Measurements from ENCODE around the gene IARS1. TPM values are rescaled to one million over a fixed set of nuclear protein-coding genes. Genes with fewer than 3 reads are reported as not detected.

IARS1 gene
- total RNA-seq, 6 donors from 2014 or later: 39.0 to 114 (median 71.9) TPM

GRCh38 chr9:92324889-92325268 lies 31.4 kb upstream of the IARS1 start:
- TF ChIP-seq EP300 (IDR thresholded peaks at IDR 0.05) (no peak), CTCF (IDR thresholded peaks at IDR 0.05) (no peak), POLR2A (IDR thresholded peaks at IDR 0.05) (no peak), POLR2AphosphoS5 (IDR thresholded peaks at IDR 0.05) (no peak)
- no peak for DNase-seq
- Histone ChIP-seq H3K36me3 (peaks cover 0 to 30% (median 20%) of the 10 kb centered on the region in 4 donors), H3K4me3 (peak overlapping the region; percentile 79 to 91 (median 86)), H3K27ac (peak overlapping the region; percentile 93 to 98 (median 97)), H3K4me1 (peaks cover 14 to 25% (median 20%) of the 10 kb centered on the region in 4 donors), H3K9me3 (no peaks in the 10 kb centered on the region), H3K27me3 (no peaks in the 10 kb centered on the region)
- WGBS, 2 donors: 1 to 2% methylated on average over 10 to 12 of the region's 12 CpGs
- peak; percentile 72 to 77 for ATAC-seq (ENCODE audit: low FRiP score in 2 of 2)

GRCh38 chr9:92324431-92324830 lies 30.9 kb upstream of the IARS1 start:
- TF ChIP-seq EP300 (IDR thresholded peaks at IDR 0.05) (no peak), POLR2A (IDR thresholded peaks at IDR 0.05) (no peak), CTCF (IDR thresholded peaks at IDR 0.05) (no peak), POLR2AphosphoS5 (IDR thresholded peaks at IDR 0.05) (no peak)
- 16 to 27% methylated on average over 2 of the region's 2 CpGs for WGBS, 2 donors
- H3K27ac ChIP-seq: peak overlapping the region; percentile 93 to 98 (median 97)

GRCh38 chr9:92315456-92315855 lies 22.0 kb upstream of the IARS1 start:
- no peaks in the 10 kb centered on the region for H3K9me3 ChIP-seq
- peaks cover 36 to 64% (median 49%) of the 10 kb centered on the region in 4 donors for H3K36me3 ChIP-seq
- H3K4me1 ChIP-seq: peaks cover 0 to 8% (median 0%) of the 10 kb centered on the region in 4 donors
- 89 to 93% methylated on average over 5 of the region's 5 CpGs for WGBS, 2 donors
- H3K4me3 ChIP-seq: no peak overlapping the region
- no peak for DNase-seq
- no peak for ATAC-seq (ENCODE audit: low FRiP score in 2 of 2)
- TF ChIP-seq POLR2A (IDR thresholded peaks at IDR 0.05): no peak
- no peak for TF ChIP-seq CTCF (IDR thresholded peaks at IDR 0.05)
- TF ChIP-seq EP300 (IDR thresholded peaks at IDR 0.05): no peak
- no peak for TF ChIP-seq POLR2AphosphoS5 (IDR thresholded peaks at IDR 0.05)
- no peaks in the 10 kb centered on the region for H3K27me3 ChIP-seq
- H3K27ac ChIP-seq: no peak overlapping the region

More at GRCh38 chr9:92324431-92324830, 30.9 kb upstream of the IARS1 start:
- Histone ChIP-seq H3K27me3 (no peaks in the 10 kb centered on the region), H3K9me3 (no peaks in the 10 kb centered on the region), H3K36me3 (peaks cover 3 to 34% (median 24%) of the 10 kb centered on the region in 4 donors), H3K4me1 (peaks cover 14 to 25% (median 20%) of the 10 kb centered on the region in 4 donors), H3K4me3 (peak overlapping the region; percentile 79 to 91 (median 86))
- no peak for ATAC-seq (ENCODE audit: low FRiP score in 2 of 2)
- DNase-seq: no peak

- DNase-seq (no peak), ATAC-seq (ENCODE audit: low FRiP score in 2 of 2) (no peak)
- H3K4me1 ChIP-seq: peaks cover 0 to 8% (median 0%) of the 10 kb centered on the region in 4 donors
- no peak overlapping the region for H3K27ac ChIP-seq
- TF ChIP-seq EP300 (IDR thresholded peaks at IDR 0.05) (no peak), POLR2A (IDR thresholded peaks at IDR 0.05) (no peak), POLR2AphosphoS5 (IDR thresholded peaks at IDR 0.05) (no peak), CTCF (IDR thresholded peaks at IDR 0.05) (no peak)
- WGBS, 2 donors: 75 to 76% methylated on average over 2 of the region's 2 CpGs
- peaks cover 29 to 64% (median 48%) of the 10 kb centered on the region in 4 donors for H3K36me3 ChIP-seq
- H3K27me3 ChIP-seq: no peaks in the 10 kb centered on the region
- no peaks in the 10 kb centered on the region for H3K9me3 ChIP-seq
- no peak overlapping the region for H3K4me3 ChIP-seq
Measured at GRCh38 chr9:92313624-92314012, 20.1 kb upstream of the IARS1 start.
